BJ (cell line): ENCODE measurements around the gene CNST. TPM values are rescaled to one million over a fixed set of nuclear protein-coding genes. Genes with fewer than 3 reads are reported as not detected.

ENCODE experiments used
- CTCF ChIA-PET: fragments of 350-600 bp; formaldehyde crosslinking; extraction: SDS; loops from one replicate; lab custom pipeline; 2021; ENCODE audit warnings: antibody characterized with exemption, inconsistent platforms; lab: Yijun Ruan, JAX
- POLR2A ChIA-PET: fragments of 300-600 bp; sonication (Branson Sonifier 250); formaldehyde crosslinking; extraction: SDS; loops from one replicate; lab custom pipeline; 2021; ENCODE audit warnings: antibody characterized with exemption; lab: Charles Lee
- DNase-seq: peaks from one replicate; pipeline ENCODE4 v3.0.0-alpha.2; 2011; ENCODE audit warnings: low read depth
- H3K27me3 ChIP-seq: 2 replicates; pipeline ENCODE4 v1.6.0; 2011; ENCODE audit warnings: low read length; ENCODE audit not compliant: control insufficient read depth, insufficient read depth
- H3K36me3 ChIP-seq: 2 replicates; pipeline ENCODE4 v1.5.1; 2011; ENCODE audit warnings: low read length; ENCODE audit not compliant: control insufficient read depth, insufficient read depth
- H3K4me3 ChIP-seq: 2 replicates; pipeline ENCODE4 v1.5.1; 2011; ENCODE audit warnings: low read depth, mild to moderate bottlenecking, control low read depth, low read length
- CTCF ChIP-seq: IDR thresholded peaks from 2 replicates; pipeline ENCODE4 v1.5.1; 2011; ENCODE audit warnings: low read depth, mild to moderate bottlenecking, control low read depth, inconsistent platforms, low read length, moderate library complexity; ENCODE audit not compliant: insufficient read depth
- polyA plus RNA-seq: library from polyadenylated mRNA; depleted of rRNA; stranded (reverse); fragments of >200 nt; gene quantifications from 2 replicates; pipeline ENCODE4 v1.2.3, GENCODE V29; 2011

CNST gene
- polyA plus RNA-seq, 1 experiment = 29.7 TPM

- no peak for TF ChIP-seq CTCF
- no peak overlapping the region for H3K4me3 ChIP-seq
- no peak for DNase-seq
- peaks cover 5% of the 10 kb centered on the region for H3K36me3 ChIP-seq
- H3K27me3 ChIP-seq = no peaks in the 10 kb centered on the region
- CTCF ChIA-PET = no interaction called here
- POLR2A ChIA-PET = no interaction called here
Observed at GRCh38 chr1:246667773-246668172, 101.5 kb downstream of the CNST start.

GRCh38 chr1:246669659-246670058 is 103.4 kb downstream of the CNST start:
- CTCF ChIA-PET = interaction anchor here (0.8 to 1.6 kb wide), 2 partner anchors 21 to 172 kb away, joined by 3 to 4 read pairs; no protein-coding TSS in a partner anchor
- POLR2A ChIA-PET = no interaction called here
- no peak for DNase-seq
- Histone ChIP-seq H3K4me3 (no peak overlapping the region), H3K27me3 (no peaks in the 10 kb centered on the region), H3K36me3 (peaks cover 6% of the 10 kb centered on the region)
- TF ChIP-seq CTCF = no peak

- ChIA-PET CTCF (interaction anchor here (0.7 to 1.1 kb wide), 2 partner anchors 17 to 26 kb away, joined by 3 read pairs; no protein-coding TSS in a partner anchor), POLR2A (no interaction called here)
- Histone ChIP-seq H3K36me3 (peaks cover 1% of the 10 kb centered on the region), H3K27me3 (no peaks in the 10 kb centered on the region), H3K4me3 (no peak overlapping the region)
- no peak for DNase-seq
- no peak for TF ChIP-seq CTCF
Observed at GRCh38 chr1:246674049-246674448, 107.8 kb downstream of the CNST start.

- ChIA-PET CTCF (interaction anchor here (1.4 kb wide), 1 partner anchor 11 kb away, joined by 4 read pairs; no protein-coding TSS in a partner anchor), POLR2A (no interaction called here)
- Histone ChIP-seq H3K27me3 (no peaks in the 10 kb centered on the region), H3K4me3 (no peak overlapping the region), H3K36me3 (peaks cover 1% of the 10 kb centered on the region; the same call in 1 of the 2 replicates)
- no peak for TF ChIP-seq CTCF
- no peak for DNase-seq
Observed at GRCh38 chr1:246677842-246678241, 111.6 kb downstream of the CNST start.

- H3K27me3 ChIP-seq = no peaks in the 10 kb centered on the region
- H3K4me3 ChIP-seq = no peak overlapping the region
- ChIA-PET CTCF (interaction anchor here (0.8 to 3.7 kb wide), 4 partner anchors 10 to 79 kb away, joined by 3 to 14 read pairs (median 4); no protein-coding TSS in a partner anchor), POLR2A (no interaction called here)
- no peak for TF ChIP-seq CTCF
- DNase-seq = no peak
- no peaks in the 10 kb centered on the region; the same call in 1 of the 2 replicates for H3K36me3 ChIP-seq
Observed at GRCh38 chr1:246678816-246679793, 112.8 kb downstream of the CNST start.
